Upper lobe of left lung (tissue), 6 donors: ENCODE results near the gene TP73. TPM values are rescaled to one million over a fixed set of nuclear protein-coding genes. Genes with fewer than 3 reads are reported as not detected.

ENCODE experiments used
- ATAC-seq, 2 donors: fragments of 200-7000 bp; cut with Tn5 transposase; one replicate each; pipeline ENCODE4 v1.9.1; 2022; ENCODE audit warnings: mild to moderate bottlenecking in 2 of 2, moderate library complexity in 2 of 2; ENCODE audit not compliant: low FRiP score in 2 of 2
- DNase-seq, 2 donors: peaks; one replicate each; pipeline ENCODE4 v3.0.0-alpha.2; 2019 to 2020
- H3K27ac ChIP-seq, 4 donors: fragments of 200-600 bp; sonication (generic); one replicate each; pipeline ENCODE4 v1.5.1; 2016 to 2019
- H3K27me3 ChIP-seq, 4 donors: fragments of 200-600 bp; sonication (generic); one replicate each; pipeline ENCODE4 v1.5.1; 2017 to 2019
- H3K36me3 ChIP-seq, 4 donors: fragments of 200-600 bp; sonication (generic); one replicate each; pipeline ENCODE4 v1.5.1; 2016 to 2019
- H3K4me1 ChIP-seq, 4 donors: fragments of 200-600 bp; sonication (generic); one replicate each; pipeline ENCODE4 v1.5.1; 2018 to 2019
- H3K4me3 ChIP-seq, 4 donors: fragments of 200-600 bp; sonication (generic); one replicate each; pipeline ENCODE4 v1.5.1; 2017 to 2019; ENCODE audit warnings: mild to moderate bottlenecking in 2 of 4, moderate library complexity in 1 of 4
- H3K9me3 ChIP-seq, 4 donors: fragments of 200-600 bp; sonication (generic); one replicate each; pipeline ENCODE4 v1.5.1; 2018 to 2019
- CTCF ChIP-seq, 6 experiments: fragments of 450-650 bp in 4 of 6; fragments of 200-600 bp in 2 of 6; sonication (generic) in 2 of 6; IDR thresholded peaks; one replicate each; pipeline ENCODE4 v1.5.1; 2016 to 2019; ENCODE audit warnings: antibody characterized with exemption in 6 of 6
- EP300 ChIP-seq, 4 donors: sonication (generic); formaldehyde crosslinking; IDR thresholded peaks; one replicate each; pipeline ENCODE4 v1.5.1; 2017; ENCODE audit warnings: antibody characterized with exemption in 4 of 4, control low read depth in 2 of 4
- POLR2A ChIP-seq, 4 donors: fragments of 450-650 bp; IDR thresholded peaks; one replicate each; pipeline ENCODE4 v1.5.1; 2016 to 2017; ENCODE audit warnings: antibody characterized with exemption in 4 of 4, mild to moderate bottlenecking in 2 of 4
- POLR2AphosphoS5 ChIP-seq, 2 donors: sonication (generic); formaldehyde crosslinking; IDR thresholded peaks; one replicate each; pipeline ENCODE4 v1.5.1; 2017; ENCODE audit warnings: antibody characterized with exemption in 2 of 2
- WGBS, 2 donors: methylation state at CpG; one replicate each; pipeline ENCODE4 v1.1.5; 2017 to 2018; 5-methylcytosine and 5-hydroxymethylcytosine counted together
- total RNA-seq, 6 donors: library from RNA; depleted of rRNA in 4 of 6; stranded (reverse); fragments of >200 nt in 4 of 6; gene quantifications; one replicate each; pipeline versions ENCODE4 v1.1.0 to v1.2.1, GENCODE V29; 2016 to 2021
- donor health status: DM: no; HTN: no; CAD: no; lungs with moderate emphysema.
- donor health status: DM: no; HTN: yes; CAD: no; lungs with severe emphysema.

The TP73 gene
- total RNA-seq, 6 donors from 2014 or later, result 0.77 to 9.8 (median 4.1) TPM

DNA sequence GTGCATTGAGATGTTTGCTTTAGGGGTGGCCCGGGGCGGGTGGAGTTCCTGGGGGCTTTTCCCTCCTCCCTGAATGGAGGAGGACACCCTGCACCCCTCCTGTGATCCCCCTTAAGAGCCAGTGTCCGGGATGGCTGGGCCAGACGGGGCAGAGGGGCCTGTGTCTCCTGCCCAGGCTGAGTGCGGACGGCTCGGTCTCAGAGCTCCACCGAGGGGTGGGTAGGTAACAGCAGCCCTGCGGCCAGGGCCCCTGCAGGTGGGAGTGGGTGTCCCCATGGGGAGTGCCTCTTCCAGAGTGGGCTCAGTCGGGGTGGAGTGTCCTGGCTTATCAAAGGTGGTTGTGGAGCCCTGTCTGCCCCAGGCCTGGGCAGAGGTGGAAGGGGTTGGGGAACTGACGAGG lies 23.1 kb downstream of the TP73 start:
- DNase-seq (peak in 1 of 2 donors; percentile 67), ATAC-seq (no peak)
- Histone ChIP-seq H3K36me3 (no peaks in the 10 kb centered on the region), H3K4me1 (peaks cover 6 to 17% (median 12%) of the 10 kb centered on the region in 4 donors), H3K4me3 (no peak overlapping the region), H3K9me3 (no peaks in the 10 kb centered on the region), H3K27me3 (no peaks in the 10 kb centered on the region), H3K27ac (no peak overlapping the region)
- 74% methylated on average over 4 to 6 of the region's 11 CpGs for WGBS, 2 donors
- TF ChIP-seq CTCF (IDR thresholded peaks at IDR 0.05), result no peak
- TF ChIP-seq POLR2A (IDR thresholded peaks at IDR 0.05), result no peak
- TF ChIP-seq EP300 (IDR thresholded peaks at IDR 0.05), result no peak
- no peak for TF ChIP-seq POLR2AphosphoS5 (IDR thresholded peaks at IDR 0.05)

- H3K27me3 ChIP-seq, result no peaks in the 10 kb centered on the region
- TF ChIP-seq EP300 (IDR thresholded peaks at IDR 0.05) (no peak), POLR2A (IDR thresholded peaks at IDR 0.05) (no peak), CTCF (IDR thresholded peaks at IDR 0.05) (no peak), POLR2AphosphoS5 (IDR thresholded peaks at IDR 0.05) (no peak)
- no peak overlapping the region for H3K4me3 ChIP-seq
- H3K4me1 ChIP-seq, result peaks cover 6 to 17% (median 12%) of the 10 kb centered on the region in 4 donors
- WGBS, 2 donors, result 65 to 68% methylated on average over 10 to 22 of the region's 22 CpGs
- H3K9me3 ChIP-seq, result no peaks in the 10 kb centered on the region
- H3K36me3 ChIP-seq, result no peaks in the 10 kb centered on the region
- ATAC-seq (no peak), DNase-seq (peak in 1 of 2 donors; percentile 45)
- peak overlapping the region in 3 of 4 donors; percentile 54 to 84 (median 63) for H3K27ac ChIP-seq
These were observed 24.5 kb downstream of the TP73 start for GRCh38 chr1:3676581-3677470.

DNA sequence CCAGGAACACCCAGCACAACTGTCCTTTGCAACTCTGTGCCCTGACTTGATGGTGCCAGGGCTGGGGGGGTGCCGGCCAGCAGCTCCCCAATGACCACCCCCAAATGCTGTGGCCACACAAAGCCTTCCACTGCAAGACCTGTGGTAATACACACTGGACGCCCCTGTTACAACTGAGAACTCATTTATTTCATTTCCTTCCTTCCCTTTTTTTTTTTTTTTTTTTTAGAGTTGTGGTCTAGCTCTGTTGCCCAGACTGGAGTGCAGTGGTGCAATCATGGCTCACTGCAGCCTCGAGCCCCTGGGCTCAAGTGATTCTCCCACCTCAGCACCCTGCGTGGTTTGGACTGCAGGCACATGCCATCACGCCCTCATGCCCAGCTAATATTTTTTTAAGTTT lies 25.2 kb downstream of the TP73 start:
- Histone ChIP-seq H3K9me3 (no peaks in the 10 kb centered on the region), H3K36me3 (no peaks in the 10 kb centered on the region), H3K27me3 (no peaks in the 10 kb centered on the region), H3K27ac (peak overlapping the region in 3 of 4 donors; percentile 54 to 84 (median 63)), H3K4me3 (no peak overlapping the region), H3K4me1 (peaks cover 6 to 17% (median 12%) of the 10 kb centered on the region in 4 donors)
- ATAC-seq (peak in 1 of 2 donors; percentile 4), DNase-seq (peak; percentile 55 to 58)
- 55 to 66% methylated on average over 5 of the region's 5 CpGs for WGBS, 2 donors
- TF ChIP-seq POLR2AphosphoS5 (IDR thresholded peaks at IDR 0.05) (no peak), POLR2A (IDR thresholded peaks at IDR 0.05) (no peak), EP300 (IDR thresholded peaks at IDR 0.05) (no peak), CTCF (IDR thresholded peaks at IDR 0.05) (no peak)

DNA sequence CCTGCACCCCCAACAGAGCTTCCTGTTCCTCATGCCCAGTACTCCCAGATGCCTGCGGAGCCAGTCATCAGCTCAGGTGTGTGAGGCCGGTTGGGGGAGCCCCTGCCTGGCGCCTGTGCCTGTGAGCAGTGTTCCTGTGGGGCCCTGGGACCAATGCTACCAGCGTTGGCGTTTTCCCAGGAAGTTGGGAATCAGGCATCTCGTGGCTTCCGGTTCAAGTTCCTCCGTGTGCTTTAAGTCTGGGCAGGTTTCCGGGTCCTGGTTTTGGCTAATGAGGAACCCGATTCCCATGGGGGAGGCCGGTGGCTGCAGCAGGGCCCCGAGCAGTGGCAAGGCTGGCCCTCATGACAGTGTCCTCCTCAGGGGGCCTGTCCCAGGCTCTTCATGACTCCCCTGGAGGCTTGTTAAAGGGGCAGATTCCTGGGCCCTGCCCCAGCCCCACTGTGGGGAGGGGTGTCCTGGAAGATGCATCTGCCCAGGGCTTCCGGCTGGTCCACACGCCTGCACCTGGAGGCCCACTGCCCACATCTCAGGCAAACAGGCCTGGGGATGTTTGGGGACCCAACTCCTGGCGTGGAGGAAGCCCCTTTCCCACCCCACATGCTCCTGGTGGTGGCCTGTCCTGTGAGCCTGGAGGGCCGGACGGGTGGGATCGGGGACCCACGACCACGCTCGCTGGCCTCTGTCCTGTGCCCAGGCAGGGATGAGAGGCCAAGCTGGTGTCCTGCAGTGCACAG lies 26.2 kb downstream of the TP73 start:
- TF ChIP-seq POLR2AphosphoS5 (IDR thresholded peaks at IDR 0.05) (no peak), CTCF (IDR thresholded peaks at IDR 0.05) (no peak), POLR2A (IDR thresholded peaks at IDR 0.05) (no peak), EP300 (IDR thresholded peaks at IDR 0.05) (no peak)
- WGBS, 2 donors, result 66 to 87% methylated on average over 3 to 21 of the region's 21 CpGs
- Histone ChIP-seq H3K27ac (peak overlapping the region in 1 of 4 donors; percentile 35), H3K36me3 (no peaks in the 10 kb centered on the region), H3K4me1 (peaks cover 6 to 17% (median 12%) of the 10 kb centered on the region in 4 donors), H3K27me3 (no peaks in the 10 kb centered on the region), H3K4me3 (no peak overlapping the region), H3K9me3 (no peaks in the 10 kb centered on the region)
- ATAC-seq (no peak), DNase-seq (peak in 1 of 2 donors; percentile 71)
